AG09319 (cell line): Measurements from ENCODE around the gene ANKDD1B.

Source experiments
- DNase-seq: peaks from one replicate; pipeline ENCODE4 v3.0.0-alpha.2; 2010; ENCODE audit warnings: low read depth; ENCODE audit errors: extremely low read depth
- TF ChIP-seq, protein P1 (sequence below): IDR thresholded peaks from 2 replicates; pipeline ENCODE4 v1.5.1; 2011; ENCODE audit warnings: low read depth, mild to moderate bottlenecking, inconsistent platforms, low read length, moderate library complexity

Gene ANKDD1B

DNA sequence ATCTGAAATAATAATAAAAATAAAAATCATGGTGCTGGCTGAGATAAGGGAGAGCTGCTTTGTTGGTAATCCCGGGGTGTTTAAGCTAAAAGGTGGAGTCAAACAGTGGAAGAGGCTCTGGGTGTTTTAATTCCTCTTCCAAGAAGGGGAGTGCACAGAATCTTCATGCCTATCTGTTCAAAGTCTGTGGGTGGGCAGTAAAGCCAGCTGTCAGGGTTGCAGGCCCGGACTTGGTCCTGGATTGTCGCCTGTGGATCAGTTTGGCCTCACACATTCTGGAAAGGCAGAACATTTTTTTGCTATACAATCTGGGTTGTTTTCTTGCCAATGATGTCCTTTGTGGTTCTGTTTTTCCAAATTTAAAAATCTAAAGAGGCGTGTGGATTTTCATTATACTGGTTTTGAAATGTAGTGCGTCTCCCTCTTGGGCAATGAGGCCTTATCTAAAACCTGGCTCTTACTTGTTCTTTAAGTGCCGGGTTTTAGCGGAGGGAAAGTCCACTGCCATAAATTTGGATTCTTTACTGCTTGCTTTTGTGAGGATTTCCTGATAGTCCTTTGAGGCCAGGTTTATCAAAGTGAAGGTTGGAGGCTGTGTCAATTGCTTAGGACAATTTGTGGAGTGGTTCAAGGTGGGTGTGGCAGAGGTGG lies 5.8 kb downstream of the ANKDD1B start:
- TF ChIP-seq, protein P1, sequence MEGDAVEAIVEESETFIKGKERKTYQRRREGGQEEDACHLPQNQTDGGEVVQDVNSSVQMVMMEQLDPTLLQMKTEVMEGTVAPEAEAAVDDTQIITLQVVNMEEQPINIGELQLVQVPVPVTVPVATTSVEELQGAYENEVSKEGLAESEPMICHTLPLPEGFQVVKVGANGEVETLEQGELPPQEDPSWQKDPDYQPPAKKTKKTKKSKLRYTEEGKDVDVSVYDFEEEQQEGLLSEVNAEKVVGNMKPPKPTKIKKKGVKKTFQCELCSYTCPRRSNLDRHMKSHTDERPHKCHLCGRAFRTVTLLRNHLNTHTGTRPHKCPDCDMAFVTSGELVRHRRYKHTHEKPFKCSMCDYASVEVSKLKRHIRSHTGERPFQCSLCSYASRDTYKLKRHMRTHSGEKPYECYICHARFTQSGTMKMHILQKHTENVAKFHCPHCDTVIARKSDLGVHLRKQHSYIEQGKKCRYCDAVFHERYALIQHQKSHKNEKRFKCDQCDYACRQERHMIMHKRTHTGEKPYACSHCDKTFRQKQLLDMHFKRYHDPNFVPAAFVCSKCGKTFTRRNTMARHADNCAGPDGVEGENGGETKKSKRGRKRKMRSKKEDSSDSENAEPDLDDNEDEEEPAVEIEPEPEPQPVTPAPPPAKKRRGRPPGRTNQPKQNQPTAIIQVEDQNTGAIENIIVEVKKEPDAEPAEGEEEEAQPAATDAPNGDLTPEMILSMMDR: no peak
- no peak for DNase-seq

DNA sequence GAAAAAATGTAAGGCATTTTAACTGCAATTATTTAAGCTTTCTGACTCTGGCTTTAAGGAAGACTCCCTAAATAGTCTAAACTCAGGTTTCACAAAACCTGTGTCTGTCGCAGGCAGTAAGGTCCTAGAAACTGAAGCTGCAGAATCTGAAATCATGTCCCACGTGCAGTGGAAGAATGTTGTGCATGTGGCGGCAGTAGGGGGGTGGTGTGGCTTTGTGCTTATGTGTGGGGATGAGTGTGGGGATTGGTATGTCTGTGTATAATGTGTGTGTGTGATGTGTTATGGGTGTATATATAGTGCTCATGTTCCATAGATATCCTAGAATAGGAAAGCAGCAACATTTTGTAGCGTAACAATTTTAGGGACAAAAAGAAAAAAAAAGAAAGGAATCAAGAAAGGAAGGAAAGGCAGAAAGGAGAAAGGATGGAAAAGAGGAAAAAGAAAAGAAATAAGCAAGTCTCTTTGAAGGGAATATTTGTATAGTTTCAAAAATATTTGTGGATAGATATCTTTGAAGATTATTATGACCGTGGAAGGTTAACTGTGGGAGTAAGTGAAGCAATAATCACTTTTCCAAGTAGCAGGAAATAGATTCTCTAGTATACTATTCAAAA lies 6.6 kb downstream of the ANKDD1B start:
- DNase-seq: no peak
- TF ChIP-seq, protein P1: no peak

DNA sequence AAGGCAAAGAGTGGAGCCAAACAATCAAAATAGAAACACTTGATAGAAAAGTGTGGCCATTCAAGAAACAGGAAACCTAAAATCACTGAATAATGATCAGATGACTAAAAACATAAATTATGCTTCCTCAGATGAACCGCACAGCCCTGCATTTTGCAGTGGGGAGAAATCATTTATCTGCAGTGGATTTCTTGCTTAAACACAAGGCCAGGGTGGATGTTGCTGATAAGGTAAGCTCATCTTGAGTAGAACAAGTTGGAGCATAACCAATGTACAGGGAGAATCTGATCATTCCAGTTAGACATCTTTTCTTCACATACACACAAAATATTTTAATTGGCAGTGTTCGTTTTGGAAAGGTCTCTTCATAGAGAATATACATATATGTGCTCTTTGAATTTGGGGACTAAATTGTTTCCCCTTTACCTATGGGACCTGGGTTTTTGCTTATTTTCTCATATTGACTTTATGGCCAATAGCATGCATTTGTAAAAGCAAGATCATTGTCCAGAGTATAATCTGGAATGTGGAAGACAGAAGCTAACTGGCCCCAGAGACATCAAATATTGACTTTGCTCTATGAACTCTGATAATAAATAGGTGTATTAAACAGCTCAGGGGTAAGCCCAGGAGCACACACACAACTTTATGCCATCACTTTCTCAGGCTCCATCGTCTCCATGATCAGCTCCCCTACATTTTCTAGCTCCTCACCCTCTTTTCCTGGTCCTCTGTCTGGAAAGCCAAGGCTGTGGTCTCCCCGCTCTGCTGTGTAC lies 9.1 kb downstream of the ANKDD1B start:
- no peak for DNase-seq
- TF ChIP-seq, protein P1: no peak

DNA sequence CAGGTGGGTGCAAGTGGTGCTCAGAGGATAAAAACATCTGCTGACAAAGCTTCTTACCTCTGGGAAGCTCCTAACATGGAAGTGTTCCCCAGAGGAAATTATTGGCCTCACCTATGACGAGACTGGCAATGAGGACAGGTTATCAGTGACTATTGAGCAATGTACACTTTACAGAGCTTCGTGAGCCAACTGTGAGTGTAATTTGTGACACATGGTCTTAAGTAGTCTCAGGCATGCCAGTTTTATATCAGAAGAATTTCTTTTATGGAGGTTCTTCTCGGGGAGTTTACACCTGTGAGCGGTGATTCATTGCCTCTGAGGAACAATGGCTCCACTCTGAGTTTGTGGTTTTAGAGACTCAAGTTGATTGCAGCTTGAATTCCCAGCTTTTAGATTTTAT lies 11.3 kb downstream of the ANKDD1B start:
- DNase-seq: no peak
- TF ChIP-seq, protein P1: no peak

DNA sequence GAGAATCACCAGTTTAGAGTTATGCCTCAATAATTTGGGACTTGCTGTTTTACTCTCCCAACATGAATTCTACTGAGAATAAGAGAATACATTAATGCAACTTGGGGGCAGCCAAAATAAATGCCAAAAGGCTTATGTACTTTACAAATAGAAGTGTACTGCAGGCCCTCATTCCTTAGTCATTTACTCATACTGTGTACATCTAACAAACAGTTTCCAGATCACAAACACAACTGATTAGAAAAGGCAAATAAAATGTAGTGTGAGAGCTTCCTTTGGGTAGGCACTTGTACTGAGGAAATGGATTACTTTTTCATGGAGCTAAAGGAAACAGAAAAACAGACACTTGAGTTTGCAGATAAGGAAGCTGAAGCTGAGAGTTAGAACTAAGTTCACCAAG lies 12.6 kb downstream of the ANKDD1B start:
- TF ChIP-seq, protein P1: no peak
- no peak for DNase-seq

DNA sequence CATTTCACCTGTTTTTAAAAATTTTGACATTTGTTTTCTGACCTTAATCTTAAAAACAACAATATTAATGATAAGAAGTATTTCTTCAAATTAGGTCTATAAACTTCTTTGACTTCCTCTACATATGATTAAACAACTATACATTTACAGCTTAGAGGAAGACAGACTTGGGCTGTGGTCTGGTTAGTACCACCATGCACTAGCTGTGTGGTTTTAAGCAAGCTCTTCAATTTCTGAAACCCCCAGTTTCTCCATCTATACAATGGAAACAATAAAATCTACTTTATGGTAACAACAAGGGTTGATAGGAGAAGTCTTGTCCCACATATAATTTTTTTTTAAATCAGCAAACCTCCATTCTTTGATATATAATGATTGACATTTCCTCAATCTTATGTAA lies 15.7 kb downstream of the ANKDD1B start:
- no peak for DNase-seq
- TF ChIP-seq, protein P1: no peak

DNA sequence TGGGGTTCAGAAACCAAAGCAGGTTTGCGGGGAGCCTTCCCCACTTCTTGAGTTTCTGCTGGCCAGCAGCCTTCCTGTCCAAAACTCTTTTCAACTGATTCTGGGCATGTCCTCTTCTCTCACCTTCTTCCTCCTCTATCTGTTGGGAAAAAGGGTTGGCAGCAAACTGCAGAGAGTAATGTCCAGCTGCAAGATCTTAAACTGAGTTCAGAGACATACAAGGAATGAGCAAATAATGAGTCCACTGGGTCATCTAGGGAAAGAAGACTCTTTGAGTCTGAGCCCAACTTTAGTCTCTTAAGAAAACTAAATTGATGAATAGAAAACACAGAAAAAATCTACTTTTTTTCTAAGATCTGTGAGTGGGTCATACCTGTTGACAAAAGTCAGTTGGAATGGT lies 16.5 kb downstream of the ANKDD1B start:
- no peak for DNase-seq
- TF ChIP-seq, protein P1: no peak
